Left cardiac atrium (tissue), 4 donors: ENCODE data around the gene HBE1. TPM values are rescaled to one million over a fixed set of nuclear protein-coding genes. Genes with fewer than 3 reads are reported as not detected.

Experiments
- ATAC-seq, 2 donors: fragments of 200-7000 bp; cut with Tn5 transposase; one replicate each; pipeline ENCODE4 v1.9.1; 2020; ENCODE audit warnings: mild to moderate bottlenecking in 2 of 2, moderate library complexity in 2 of 2
- DNase-seq: peaks from one replicate; pipeline ENCODE4 v3.0.0-alpha.2; 2020
- intact Hi-C, 2 donors: fragments of 100-400 bp; cut with DNase I; formaldehyde crosslinking; loops; one replicate each; pipeline versions ENCODE4 v1.14.1 to v1.15.1; 2022 to 2023
- total RNA-seq, 2 donors: library from RNA; stranded (reverse); fragmentation: NEBNext Ultra II Directional; extraction: Animal tissue kit (Norgen Biotek cat#: 25700); gene quantifications; one replicate each; pipeline ENCODE4 v1.2.1, GENCODE V29; 2021
- donor health status: DM: no; HTN: yes; CAD: no.
- donor health status: DM: no; HTN: yes; CAD: no; lungs with severe emphysema.
- donor health status: DM: yes; HTN: yes; CAD: no.
- donor health status: Dilated cardiomyopathy.

HBE1 gene
- total RNA-seq, 2 donors from 2014 or later: not detected

DNA sequence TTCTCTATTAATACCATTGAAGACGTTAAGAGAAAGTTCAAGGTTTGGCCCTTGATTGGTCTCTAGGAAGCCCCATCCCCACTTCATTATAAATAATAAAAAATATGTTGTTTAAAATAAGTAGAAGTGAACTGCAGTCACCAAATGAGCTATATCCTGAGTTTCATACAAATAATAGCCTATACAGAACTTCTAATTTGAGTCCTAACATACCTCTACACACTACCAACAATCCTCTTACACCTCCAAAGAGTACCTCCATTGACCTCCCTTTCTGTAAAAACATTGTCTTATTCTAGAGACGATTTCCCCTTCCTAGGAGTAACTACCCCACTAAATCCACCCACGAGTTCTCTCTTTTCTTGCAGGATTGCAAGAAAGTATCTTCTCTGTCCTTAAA, 28.3 kb downstream of the HBE1 start:
- DNase-seq (no peak), ATAC-seq (no peak)
- intact Hi-C loops: no loop called here

- ATAC-seq: no peak
- intact Hi-C loops: no loop called here
- DNase-seq: no peak
Measured at GRCh38 chr11:5240458-5240857, 29.3 kb downstream of the HBE1 start.

DNA sequence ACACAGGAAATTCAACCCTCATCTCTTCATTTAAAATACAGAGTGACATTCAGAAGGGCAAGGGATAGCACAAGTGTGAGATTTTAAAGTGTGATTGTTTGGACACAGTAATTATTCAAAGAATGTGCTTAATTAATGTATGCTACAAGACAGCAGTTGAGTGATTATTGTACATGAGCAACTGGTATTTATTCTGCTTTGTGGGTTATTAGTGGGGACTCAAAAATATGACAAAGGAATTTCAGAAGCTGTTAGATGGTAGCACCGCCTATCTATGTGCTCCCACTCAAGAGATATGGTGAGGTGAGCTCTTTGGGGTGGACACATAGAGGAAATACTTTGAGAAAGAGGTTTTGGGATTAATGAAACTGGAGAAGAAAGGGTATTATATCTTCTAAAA, 29.7 kb downstream of the HBE1 start:
- no peak for DNase-seq
- intact Hi-C loops: no loop called here
- ATAC-seq: no peak

GRCh38 chr11:5239046-5239445, 30.7 kb downstream of the HBE1 start:
- ATAC-seq: no peak
- no peak for DNase-seq
- intact Hi-C loops: no loop called here

GRCh38 chr11:5238486-5238885, 31.3 kb downstream of the HBE1 start:
- DNase-seq: no peak
- intact Hi-C loops: no loop called here
- no peak for ATAC-seq

DNA sequence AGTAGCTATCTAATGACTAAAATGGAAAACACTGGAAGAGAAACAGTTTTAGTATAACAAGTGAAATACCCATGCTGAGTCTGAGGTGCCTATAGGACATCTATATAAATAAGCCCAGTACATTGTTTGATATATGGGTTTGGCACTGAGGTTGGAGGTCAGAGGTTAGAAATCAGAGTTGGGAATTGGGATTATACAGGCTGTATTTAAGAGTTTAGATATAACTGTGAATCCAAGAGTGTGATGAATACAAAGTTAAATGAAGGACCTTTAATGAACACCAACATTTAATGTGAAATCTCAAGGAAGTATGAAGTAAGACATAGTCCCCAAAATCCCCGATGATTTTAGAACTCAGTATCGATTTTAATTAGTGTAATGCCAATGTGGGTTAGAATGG, 32.3 kb downstream of the HBE1 start:
- ATAC-seq: no peak
- no peak for DNase-seq
- intact Hi-C loops: no loop called here

- DNase-seq (no peak), ATAC-seq (no peak)
- intact Hi-C loops: no loop called here
Measured at GRCh38 chr11:5235364-5236095, 34.2 kb downstream of the HBE1 start.

DNA sequence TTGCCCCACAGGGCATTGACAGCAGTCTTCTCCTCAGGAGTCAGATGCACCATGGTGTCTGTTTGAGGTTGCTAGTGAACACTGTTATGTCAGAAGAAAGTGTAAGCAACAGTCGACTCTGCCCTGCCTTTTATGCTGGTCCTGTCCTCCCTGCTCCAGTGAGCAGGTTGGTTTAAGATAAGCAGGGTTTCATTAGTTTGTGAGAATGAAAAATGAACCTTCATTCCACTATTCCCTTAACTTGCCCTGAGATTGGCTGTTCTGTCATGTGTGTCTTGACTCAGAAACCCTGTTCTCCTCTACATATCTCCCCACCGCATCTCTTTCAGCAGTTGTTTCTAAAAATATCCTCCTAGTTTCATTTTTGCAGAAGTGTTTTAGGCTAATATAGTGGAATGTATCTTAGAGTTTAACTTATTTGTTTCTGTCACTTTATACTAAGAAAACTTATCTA, 35.3 kb downstream of the HBE1 start, which contains the start of gene HBD:
HBD (minus strand) TSS at position 103 of the 454 bp plus-strand sequence; CDS start at position 53, 50 bp downstream.
- DNase-seq: no peak
- intact Hi-C loops: no loop called here
- ATAC-seq: no peak

DNA sequence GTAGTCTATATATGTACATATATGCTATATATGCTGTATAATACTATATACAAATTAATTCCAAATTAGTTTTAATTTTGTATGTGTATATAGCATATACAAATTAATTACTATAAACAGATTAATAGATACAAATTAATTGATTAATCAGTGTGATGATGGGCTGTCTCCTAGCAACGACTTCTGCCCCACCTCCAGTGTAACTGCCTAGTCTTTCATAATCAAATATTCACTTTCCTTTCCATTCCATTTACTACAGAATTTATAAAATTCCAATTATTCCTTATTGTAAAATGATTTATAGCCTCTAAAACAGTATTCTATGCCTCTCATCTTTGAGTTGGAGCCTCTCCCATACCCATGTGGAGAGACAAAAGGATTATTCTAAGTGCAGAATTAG, 36.4 kb downstream of the HBE1 start:
- intact Hi-C loops: no loop called here
- no peak for DNase-seq
- ATAC-seq: no peak

GRCh38 chr11:5232821-5233220, 36.9 kb downstream of the HBE1 start:
- no peak for ATAC-seq
- no peak for DNase-seq
- intact Hi-C loops: no loop called here

- intact Hi-C loops: no loop called here
- DNase-seq: no peak
- ATAC-seq: no peak
Measured at GRCh38 chr11:5232176-5232575, 37.6 kb downstream of the HBE1 start.

GRCh38 chr11:5231111-5231510, 38.6 kb downstream of the HBE1 start:
- intact Hi-C loops: no loop called here
- DNase-seq: no peak

GRCh38 chr11:5230266-5230665, 39.5 kb downstream of the HBE1 start:
- intact Hi-C loops: no loop called here
- no peak for DNase-seq

More at GRCh38 chr11:5231111-5231510, 38.6 kb downstream of the HBE1 start:
- ATAC-seq: no peak

DNA sequence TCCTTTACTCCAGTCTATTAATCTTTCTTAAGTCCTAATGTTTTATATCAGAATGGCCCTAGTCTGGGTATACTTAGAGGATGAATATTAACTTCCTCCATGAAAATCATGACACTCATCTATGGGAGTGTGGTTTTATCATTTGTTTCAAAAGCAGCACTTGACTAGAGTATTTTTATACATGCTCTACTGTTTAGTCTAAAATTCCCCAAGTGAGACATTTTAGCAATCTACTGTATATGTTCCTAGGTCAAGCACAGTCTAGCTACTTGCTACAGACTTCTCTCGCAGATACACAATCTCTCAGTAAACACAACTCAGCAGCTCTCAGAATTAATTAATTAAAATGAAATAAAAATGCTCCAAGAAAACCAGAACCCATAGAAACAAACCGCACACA, 39.9 kb downstream of the HBE1 start:
- no peak for ATAC-seq
- intact Hi-C loops: no loop called here
- DNase-seq: no peak

More at GRCh38 chr11:5230266-5230665, 39.5 kb downstream of the HBE1 start:
- no peak for ATAC-seq

DNA sequence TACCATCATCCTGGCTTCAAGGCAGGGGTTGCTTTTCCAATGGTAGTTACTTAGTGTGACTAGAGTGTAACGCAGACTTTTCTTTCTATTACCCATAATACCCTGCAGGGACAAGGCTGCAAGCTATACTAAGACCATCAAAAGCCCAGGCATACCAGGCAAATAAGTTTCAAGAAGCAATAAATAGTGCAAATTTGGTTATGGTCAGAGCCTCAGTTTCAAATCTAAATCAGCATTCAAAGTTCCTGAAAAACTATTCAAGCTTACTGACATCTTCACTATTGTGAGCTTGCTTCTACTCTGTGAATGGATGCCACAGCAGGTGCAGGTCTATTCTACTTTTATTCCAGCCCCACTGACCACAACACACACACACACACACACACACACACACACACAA, 40.4 kb downstream of the HBE1 start:
- DNase-seq: no peak
- intact Hi-C loops: no loop called here
- no peak for ATAC-seq

DNA sequence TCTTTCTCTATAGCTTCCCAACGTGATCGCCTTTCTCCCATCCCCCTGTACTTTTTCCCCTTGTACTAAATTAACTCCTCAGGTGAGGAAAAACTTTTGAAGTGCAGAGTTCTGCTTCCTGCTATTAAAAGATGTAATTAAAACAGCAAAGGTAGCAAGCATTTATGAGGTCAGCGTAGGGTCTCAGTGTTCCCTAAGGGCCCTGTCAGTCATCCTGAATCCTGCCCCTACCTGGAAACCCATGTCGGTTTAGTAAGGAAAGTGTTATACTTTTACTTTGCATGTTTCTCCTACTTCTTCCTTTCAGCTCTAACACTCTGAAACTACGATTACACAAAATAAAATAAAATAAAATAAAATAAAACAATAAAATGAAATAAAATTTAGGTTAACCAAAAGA, 41.6 kb downstream of the HBE1 start:
- intact Hi-C loops: no loop called here
- ATAC-seq (no peak), DNase-seq (no peak)

- intact Hi-C loops: no loop called here
- ATAC-seq (no peak), DNase-seq (no peak)
Measured at GRCh38 chr11:5227681-5228080, 42.1 kb downstream of the HBE1 start.

GRCh38 chr11:5226732-5227310, 42.9 kb downstream of the HBE1 start, which contains the start of gene HBB:
Gene HBB (minus strand): TSS chr11:5227071. CDS start chr11:5227021, 50 bp downstream.
- intact Hi-C loops: no loop called here
- DNase-seq (no peak), ATAC-seq (peak in 1 of 2 donors; percentile 22)

- DNase-seq (no peak), ATAC-seq (no peak)
- intact Hi-C loops: no loop called here
Measured at GRCh38 chr11:5225480-5225871, 44.3 kb downstream of the HBE1 start.

GRCh38 chr11:5224538-5225479, 44.9 kb downstream of the HBE1 start:
- intact Hi-C loops: no loop called here
- no peak for DNase-seq
- ATAC-seq: no peak
